GM04503 (cell line): ENCODE measurements around the gene ESR1.

Experiments
- DNase-seq: peaks from one replicate; pipeline ENCODE4 v3.0.0-alpha.2; 2012; ENCODE audit warnings: low read depth

Gene ESR1

DNA sequence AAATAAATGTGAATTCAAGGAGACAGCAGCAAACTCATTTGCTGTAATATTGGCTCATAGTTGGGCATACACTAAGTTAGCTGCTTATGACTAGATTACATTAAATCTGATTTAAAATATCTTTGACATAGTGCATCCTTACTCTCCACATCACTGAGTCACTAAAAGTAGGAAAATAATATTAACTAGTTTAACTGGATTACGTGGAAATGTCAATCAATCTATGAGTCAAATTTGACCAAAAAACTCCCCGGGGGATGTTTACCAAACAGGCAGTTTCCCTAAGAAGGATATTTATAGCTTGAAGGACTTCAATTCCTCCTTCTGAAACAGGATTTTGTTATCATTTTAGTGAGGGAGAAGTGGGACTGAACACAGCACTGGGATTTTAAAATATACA is 366.5 kb downstream of the ESR1 start:
- DNase-seq: no peak

DNA sequence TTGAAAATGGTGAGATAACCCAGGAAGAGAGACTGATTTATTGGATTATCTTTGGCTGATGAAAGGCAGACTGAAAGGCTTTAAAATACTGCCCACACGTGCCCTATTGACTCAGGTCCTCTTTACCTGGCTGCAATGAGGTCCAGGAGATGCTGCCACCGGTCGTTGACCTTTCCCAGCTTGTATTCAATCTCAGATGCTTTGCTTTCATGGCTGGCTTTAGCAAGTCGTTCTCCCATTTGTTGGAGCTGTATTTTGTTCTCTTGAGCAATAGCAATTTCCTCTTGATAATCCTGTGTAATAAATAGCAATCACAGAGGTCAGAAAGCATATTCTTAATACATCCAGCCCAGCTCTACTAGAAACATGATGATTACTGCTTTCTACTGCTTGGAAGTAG is 368.8 kb downstream of the ESR1 start:
- no peak for DNase-seq
